CD4-positive, alpha-beta T cell treated with Interleukin-1 beta for 1 hour (primary cell): ENCODE results near the gene TNIK.
A peak's percentile ranks its signal among the peaks of the same experiment; 100 is the strongest.

Source experiments
- DNase-seq, 2 donors: peaks; one replicate each; pipeline ENCODE4 v3.0.0-alpha.2; 2020 to 2022

Gene TNIK

DNA sequence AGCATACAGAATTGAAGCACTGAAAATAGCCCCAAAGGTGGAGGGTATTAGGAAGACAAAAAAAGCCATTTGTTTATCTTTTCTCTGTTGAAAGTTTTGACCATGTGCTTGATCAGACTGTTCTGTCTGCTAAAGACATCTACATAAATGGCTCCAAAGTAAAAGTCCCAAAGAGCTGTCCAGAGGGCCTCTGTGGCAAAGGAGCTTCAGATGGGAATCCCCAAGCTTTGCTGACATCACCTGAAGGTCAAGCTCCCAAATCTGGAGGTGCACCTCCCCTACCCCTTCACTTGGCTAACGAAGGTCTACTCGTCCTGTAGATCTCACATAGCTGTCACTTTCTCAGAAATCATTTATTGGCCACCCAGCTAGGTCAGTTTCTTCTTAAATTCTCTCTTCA, 239.1 kb downstream of the TNIK start:
- no peak for DNase-seq

DNA sequence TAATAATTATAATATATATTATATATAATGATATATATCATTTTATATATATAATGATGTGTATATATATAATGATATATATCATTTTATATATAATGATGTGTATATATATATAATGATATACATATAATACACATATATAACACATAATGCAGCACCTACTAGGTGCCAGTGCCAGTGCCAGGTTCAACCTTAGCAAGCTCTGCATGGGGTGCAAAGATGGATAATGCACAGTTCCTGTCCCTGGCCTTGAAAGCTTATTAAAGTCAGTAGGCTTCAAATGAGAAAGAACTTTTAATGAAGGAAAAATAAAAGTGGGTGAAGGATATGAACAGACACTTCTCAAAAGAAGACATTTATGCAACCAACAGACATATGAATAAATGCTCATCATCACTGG, 240.9 kb downstream of the TNIK start:
- DNase-seq = no peak

DNA sequence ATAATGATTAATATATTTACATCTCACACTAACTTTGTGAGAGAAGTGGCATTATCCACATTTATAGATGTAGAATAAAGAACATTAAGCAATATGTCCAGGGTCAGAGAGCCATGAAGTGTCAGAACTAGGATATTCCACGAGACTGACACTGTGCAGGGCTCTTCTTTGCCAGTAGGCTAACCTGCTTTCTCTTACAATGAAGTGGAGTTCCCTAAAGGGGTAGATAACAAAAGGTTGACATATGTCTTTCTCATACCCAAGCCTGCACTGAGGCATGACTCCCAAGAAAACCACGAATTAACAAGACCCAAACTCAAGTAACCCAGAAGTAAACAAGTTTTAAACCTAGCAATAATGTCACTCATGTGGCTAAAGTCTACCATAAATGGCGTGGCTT, 242.1 kb downstream of the TNIK start:
- no peak for DNase-seq

DNA sequence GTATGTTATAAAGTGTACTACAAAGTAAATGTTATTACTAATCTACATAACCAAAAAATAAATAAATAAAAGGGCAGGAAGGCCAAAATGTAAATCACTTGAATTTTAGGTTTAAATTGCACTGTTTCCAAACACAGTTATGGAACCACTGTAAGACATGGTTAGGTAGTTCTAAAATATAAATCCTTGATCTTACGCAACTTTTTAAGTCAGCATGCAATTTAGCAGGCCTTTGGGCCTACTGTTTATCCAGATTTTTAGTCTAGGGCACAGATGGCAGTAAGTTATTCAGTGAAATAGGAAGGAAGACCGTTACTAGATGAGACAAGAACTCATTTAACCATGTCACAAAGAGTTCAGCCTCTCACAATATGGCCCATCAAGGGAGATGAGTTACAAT, 246.3 kb downstream of the TNIK start:
- no peak for DNase-seq

DNA sequence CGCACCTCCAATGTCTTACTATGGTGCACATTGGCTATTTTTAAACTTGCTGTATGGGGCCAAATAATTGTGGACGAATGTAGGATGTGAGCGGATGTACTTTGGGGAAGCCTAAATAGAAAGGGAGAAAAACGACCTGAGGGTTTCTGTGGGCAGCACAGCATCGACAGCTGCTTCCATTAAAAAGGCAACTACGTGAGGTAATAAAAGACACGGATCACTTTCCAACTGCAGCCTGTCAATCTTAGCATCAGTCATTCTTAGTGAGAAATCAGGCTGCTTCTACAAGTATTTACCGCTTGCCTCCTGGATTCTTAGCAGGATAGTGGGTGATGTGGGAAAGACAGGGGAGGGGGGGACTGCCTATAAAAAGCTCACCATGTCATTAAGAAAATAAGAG, 247.0 kb downstream of the TNIK start:
- no peak for DNase-seq

DNA sequence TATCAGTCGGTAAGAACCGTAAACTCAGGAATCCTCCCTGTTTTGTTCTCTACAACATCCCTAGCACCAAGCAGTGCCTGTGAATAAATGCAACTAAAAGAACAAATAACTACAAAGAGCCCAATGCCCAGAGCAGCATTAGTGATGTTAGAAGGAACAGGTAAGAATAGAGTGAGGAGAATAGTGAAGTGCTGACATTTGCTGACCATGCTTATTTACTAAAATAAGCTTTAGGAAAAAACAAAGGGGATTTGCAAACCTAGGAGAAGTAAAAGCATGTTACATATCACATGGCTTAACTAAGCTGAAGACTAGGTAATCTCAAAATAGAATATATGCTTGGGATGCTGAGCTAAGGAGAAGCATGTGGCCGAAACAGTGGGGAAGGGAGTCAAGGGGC, 247.6 kb downstream of the TNIK start:
- no peak for DNase-seq

DNA sequence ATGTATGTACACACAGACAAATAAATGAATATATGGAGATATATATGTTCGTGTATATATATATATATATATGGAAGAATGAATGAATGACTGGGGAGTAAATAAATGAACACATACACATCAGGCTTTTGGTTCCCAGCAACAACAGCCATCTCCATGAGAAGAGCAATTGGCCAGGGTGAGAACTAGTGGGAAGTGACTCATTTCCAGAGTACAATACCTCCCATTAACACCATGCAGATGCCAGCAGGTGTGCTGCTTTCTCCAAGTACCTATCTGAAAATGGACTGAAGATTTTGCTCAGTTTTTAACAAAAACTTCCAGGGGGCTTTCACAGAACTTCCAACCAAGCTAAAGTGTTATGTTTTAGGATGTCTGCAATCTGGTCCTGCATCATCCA, 253.9 kb downstream of the TNIK start:
- DNase-seq = no peak

DNA sequence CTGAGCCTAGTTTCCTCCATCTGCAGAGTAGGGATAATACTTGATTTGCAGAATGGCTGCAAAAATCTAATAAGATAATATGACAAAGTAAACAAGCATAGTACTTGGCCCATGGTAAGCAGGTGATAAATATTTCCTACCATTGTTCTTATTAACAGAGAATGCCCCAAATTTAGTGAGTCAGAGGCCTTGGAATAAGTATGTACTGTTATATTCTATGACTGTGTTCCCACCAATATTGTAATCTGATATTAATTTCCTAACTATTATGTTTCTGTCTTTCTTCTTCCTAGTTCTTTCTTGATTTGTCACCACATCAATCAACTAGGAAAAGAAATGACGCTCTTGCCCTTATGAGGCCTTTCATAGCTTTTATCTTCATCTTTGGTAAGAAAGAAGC, 255.3 kb downstream of the TNIK start:
- DNase-seq = no peak

DNA sequence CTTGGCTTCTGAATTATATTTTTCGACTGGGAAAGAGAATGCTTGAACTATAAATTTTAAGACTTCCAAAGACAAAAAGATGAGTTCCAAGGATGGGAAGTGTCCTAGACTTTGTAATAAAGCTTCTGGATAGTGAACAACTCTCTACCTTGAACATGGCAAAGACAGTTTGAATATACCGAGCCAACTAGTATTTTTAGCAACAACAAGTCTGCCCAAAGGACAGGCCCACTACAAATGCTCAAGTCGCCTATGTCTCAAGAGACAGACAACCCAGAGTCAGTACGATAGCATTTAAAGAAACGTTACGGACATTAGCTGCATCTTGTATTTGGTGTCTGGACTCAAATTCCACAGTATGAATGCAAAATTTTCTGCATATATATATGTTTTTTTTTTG, 258.4 kb downstream of the TNIK start:
- no peak for DNase-seq

DNA sequence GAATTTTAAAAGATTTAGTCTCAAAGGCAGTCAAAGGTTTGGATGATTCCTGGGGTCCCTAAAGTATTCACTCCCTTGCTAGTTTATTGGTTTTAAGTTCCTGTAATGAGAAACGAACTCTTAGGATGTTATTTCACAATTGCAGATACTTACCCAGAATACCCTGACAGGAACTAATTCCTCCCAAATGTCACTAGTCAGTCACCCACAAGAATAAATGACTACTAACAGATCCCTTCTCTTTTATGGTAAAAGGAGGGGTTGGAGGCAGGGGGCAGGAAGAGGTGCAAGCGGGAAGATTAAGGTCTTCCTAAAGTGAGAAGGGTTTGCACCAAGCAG, 259.5 kb downstream of the TNIK start:
- no peak for DNase-seq

DNA sequence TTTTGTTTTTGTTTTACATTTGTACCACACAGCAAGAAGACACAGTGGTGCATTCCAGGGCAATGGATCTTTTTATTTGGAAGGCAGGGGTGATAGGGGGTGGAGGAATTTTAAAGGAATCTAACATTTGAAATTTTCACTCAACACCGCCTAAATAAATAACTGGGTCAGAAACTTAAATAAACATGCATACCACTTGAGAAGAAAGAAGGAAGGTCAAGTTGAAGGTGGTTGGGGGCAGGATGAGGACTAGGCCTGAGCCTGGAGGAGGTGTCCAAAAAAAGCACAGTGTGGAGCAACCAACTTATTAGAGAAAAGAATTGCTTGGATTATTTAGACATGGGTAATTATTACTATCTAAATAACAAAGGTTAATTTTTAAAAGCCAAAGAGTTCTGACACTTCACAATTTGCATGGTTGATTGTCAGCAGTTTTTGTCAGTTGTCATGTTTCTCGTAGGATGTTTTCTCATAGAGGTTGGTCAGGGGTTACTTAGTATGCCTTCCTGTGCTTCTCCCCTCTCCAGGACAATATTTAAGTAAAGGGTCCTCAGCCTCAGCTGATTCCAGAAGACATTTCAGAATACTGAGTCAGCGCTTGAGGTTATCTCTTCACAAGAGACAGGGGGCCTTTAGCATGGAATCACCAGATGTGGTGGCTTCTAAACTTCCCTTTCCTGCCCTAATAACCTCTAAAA, 260.0 kb downstream of the TNIK start:
- no peak for DNase-seq

DNA sequence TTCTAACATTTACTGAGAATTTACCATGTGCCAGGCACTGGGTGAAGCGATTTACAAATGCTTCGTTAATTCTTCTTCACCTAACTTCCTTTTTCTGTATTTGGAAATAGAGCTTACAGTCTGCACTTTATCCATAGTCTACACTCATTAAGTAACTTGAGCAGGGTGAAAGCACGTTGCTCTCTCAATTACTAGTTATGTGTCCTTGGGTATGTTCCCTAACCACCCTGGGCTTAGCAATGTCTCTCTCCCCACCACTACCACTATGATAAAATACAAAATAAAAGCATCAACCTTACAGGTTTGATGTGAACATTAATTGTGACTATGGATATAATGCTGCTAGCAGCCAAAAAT, 260.8 kb downstream of the TNIK start:
- no peak for DNase-seq

DNA sequence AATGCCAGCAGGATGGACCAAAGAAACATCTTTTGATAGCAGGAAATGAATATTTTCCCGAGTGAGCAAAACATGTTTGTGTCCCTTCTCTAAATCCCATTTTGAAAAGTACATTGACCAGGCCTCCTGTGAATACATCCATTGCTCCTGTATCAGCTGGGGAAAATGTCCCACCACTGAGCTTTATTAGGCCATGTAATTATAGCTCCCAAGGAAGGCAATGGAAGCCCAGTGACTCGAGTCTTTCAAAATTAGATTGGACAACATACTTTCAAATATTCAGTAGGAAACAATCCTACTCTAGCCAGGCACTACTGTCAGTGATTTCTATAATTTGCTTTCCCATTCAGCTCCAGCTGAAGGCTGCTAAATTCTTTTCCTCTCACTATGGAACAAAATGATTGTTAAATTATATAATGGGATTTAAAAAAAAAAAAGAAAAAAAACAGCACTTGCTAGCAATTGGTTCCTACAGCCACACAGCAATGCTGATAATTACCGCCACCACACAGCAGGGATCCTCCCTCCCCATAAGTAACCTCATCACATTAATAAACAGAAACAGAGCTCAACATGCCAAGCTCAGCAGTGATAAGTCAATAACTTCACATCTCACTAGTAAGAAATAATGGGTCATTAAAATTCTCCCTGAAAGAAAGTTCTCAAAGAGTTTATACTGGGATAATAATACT, 261.3 kb downstream of the TNIK start:
- DNase-seq = no peak

DNA sequence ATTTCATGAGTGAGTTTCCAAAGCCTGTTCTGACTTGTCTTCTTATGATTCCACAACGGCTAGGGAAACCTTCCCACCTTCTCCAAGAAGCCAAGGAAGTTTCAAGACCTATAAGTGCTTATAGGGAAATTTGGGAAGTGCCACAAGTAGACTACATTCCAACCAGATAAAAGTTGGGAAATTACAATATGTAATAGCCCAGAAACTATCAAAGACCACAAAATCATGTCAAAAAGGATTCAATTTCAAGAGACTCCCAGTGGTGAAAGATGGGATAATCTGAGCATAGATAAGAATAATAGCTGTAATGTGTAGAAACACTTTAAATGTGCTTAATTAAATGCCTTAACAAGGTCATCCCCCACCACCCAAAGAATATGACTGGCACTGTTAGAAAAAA, 264.5 kb downstream of the TNIK start:
- DNase-seq = no peak

DNA sequence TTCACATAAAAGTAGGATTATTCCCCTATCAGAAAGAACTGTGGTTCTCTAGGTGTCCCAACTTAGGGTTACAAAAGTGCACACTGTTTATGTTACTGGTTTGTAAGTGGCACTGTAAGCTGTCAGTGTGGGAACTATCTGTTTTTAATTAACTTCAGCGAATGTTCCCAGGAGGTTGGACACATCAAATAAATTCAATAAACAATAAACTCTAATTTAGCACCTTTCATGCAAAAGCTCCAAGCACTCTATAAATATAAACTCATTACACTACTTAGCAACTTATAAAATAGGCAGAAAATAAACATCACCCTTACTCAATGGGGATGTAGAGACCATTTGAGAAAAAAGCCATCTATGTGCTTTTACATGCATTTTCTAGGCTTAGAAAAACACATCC, 265.2 kb downstream of the TNIK start:
- no peak for DNase-seq

DNA sequence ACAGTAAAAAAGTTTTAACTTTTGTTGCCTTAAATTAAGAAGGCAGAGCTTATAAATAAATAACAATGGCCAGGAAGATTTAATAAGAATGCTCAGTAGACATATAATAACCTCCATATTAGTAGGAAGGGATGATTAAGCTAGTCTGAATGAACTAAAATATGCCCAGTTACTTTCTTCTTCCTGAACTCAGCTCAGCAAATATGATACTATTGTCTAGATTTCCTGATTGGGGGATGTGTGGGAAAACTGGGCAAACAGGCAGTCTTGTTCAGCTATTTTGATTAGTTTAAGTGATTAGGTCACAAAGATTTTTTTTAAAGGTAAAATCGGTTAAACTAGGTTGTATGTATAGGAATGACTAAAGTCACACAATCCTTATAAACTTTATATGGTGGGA, 266.5 kb downstream of the TNIK start:
- no peak for DNase-seq

DNA sequence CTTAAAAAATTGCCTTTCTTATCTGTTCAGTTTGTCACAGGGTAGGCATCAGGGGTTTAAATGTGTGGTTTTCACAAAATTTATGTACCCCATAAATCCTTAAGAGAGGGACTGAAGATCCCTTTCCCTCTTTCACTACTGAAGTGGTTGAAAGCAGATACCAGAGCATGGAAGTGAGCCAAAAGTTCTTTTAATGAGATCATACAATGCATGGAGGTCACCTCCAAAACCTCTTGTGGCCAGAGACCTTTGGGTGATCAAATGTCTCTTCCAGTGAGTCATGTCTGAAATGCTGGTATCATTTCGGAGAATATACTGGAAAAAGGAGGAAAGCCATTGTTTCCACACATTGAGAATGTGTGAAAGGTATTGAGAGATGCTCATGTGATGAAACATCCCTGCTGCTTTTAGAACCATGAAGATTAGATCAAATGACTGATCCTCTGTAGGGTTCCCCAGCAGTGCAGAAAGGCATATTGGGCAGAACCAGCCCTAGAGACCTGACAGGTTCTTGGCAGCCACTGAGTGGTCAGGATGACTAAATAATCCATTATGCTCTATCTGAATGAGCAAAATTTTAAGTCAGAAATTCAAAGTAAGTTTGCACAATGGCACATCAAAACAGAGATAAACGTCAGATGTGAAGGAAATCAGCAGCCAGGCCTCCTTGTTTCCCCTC, 267.9 kb downstream of the TNIK start:
- no peak for DNase-seq

DNA sequence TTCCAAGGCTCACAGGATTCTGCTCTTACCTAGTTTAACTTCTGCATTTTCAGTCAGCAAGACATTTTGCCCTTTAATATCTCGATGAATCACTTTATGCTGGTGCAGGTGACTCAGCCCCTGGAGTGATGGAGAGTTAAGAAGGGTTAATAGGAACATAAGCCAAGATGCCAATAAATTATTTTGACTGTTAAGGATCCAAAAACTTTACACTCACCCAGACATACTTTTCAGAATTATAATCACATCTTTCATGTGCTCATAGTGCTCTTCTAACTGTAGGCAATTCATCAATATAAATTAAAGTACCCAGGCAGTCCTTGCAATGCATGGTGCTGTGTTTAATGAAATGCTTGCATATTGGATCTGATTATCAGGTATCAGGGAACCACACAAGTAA, 269.5 kb downstream of the TNIK start:
- DNase-seq = no peak

DNA sequence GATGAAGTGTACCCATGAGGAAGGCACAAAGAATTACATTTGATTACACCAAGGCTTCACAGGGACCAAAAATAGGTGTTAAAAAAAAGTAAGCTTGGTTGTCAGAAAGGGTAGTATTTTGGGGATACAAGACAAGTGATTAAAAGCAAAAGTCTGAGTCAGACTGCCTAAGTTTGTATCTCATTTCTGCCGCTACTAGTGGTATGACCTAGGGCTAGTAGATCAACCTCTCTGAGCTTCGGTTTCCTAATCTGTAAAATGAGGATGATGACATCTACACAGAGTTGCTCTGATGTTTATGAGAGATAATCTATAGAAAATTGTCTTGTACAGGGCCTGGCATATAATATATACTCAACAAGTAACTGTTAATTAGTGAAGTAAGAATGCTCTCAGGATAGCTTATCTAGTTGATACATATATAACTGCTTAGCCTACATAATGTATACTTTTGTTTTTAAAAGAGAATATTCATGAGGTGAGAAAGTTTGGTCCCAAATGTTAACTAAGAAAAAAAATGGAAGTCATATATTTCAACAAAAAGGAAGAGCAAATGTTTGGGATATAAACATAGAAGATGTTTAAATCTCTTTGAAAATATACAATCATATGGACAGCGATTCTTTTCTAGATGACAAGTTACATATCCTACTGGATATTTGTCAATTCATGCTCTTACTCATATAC, 270.7 kb downstream of the TNIK start:
- DNase-seq = no peak

DNA sequence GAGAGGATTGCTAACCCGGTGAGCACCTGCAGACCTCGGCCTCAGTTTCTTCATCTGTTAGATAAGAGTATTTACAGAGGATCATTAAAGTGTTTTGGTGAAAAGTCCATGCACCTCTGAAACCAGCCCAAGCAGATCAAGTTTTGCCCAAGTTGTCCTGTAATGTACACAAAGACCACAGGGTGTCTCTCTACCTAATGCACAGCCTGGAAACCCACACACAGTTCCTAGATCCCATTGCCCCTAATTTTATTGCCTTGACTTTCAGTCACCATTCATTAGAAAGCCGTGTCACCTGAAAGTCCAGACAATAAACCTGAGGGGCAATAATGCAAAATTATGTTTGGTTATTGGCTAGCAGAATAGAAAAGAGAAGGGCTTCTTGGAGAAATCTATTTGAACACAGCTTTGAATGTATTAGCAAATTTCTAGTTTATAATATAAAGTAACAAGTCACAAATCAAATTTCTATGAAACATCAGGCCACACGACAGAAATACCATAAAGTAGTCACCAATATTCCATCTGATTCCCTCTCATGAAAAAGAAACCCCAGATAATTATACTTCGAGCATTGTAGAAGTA, 272.4 kb downstream of the TNIK start:
- peak in 1 of 2 donors; percentile 52 for DNase-seq

DNA sequence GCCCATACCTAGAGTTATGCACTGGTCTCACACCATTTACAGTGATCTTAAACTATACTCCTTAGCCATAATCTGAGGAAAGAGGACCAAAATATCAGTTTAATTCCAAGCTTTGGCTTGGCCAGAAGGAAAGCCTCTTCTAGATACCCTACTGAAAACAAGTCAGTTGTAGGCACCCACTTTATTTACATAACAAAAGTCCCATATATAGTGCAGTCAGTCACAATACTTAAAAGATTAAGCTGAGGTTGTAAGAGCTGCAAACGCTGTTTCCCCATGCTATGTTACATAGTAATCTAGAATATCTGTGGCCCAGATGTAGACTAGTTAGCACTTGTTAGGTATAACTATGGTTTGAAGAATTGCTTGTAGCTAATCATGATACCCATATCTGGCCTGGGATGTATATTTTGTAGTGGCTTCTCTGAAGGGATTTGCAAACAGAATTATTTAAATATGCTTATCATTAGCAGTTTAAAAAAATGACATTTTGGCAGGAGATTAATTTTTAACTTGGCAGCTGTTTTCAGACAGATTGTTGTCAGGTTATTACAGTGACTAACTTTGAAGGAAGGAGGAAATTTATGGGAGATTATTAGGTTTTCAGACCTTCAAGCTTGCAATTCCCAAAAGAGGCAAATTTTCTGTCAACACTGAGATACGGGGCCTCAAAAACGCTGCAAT, 273.2 kb downstream of the TNIK start:
- no peak for DNase-seq

DNA sequence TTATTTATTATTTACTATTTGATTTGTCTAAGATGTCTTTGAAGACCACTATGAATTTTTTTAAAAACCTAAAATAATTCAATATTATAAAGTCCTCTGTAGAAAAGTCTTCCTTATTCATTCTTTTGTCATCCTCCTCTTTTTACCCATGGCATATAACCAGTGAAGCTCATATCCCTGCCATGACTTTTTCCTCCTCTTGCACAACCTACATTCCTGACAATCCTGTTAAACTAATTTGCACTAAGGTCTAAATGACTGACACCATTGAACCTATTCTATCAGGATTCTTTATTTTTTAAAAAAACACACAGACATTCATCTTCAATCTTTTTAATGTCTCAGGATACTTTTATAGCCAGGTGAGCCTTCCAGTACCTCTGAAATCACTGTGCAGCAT, 273.8 kb downstream of the TNIK start:
- no peak for DNase-seq

DNA sequence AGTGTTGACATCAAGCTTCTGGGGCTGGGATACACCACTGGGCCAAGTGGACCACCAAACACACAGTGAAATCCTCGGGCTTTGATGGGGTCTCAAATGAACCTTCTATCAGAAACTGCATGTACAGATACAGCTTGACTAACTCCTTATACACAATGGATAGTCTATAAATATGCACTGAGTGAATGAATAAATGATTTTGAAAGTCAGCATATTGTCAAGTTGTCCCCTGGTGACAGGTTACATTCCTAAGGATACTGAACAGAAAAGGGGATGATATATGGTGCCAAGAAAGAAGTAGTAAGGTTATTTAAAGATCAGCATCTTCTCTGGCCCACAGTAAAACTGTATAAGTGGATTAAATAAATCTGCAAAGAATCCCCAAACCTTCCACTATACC, 274.2 kb downstream of the TNIK start:
- DNase-seq = no peak
